Fibroblast of mammary gland (primary cell): ENCODE data around the gene EEF1AKMT2.
A peak's percentile ranks its signal among the peaks of the same experiment; 100 is the strongest.

Source experiments
- DNase-seq: peaks from one replicate; pipeline ENCODE4 v3.0.0-alpha.2; 2010; ENCODE audit warnings: low read depth
- H3K4me3 ChIP-seq: 2 replicates; pipeline ENCODE4 v1.5.1; 2011; ENCODE audit warnings: low read depth, mild to moderate bottlenecking, low read length, moderate library complexity; ENCODE audit not compliant: control insufficient read depth
- CTCF ChIP-seq: conservative IDR thresholded peaks from 2 replicates; pipeline ENCODE4 v1.5.1; 2011; ENCODE audit warnings: low read depth, low read length, inconsistent platforms; ENCODE audit not compliant: control insufficient read depth, insufficient read depth

EEF1AKMT2 gene

GRCh38 chr10:124722798-124723783 lies 68.6 kb downstream of the EEF1AKMT2 start:
- TF ChIP-seq CTCF, result no peak
- H3K4me3 ChIP-seq, result no peak overlapping the region
- no peak for DNase-seq

DNA sequence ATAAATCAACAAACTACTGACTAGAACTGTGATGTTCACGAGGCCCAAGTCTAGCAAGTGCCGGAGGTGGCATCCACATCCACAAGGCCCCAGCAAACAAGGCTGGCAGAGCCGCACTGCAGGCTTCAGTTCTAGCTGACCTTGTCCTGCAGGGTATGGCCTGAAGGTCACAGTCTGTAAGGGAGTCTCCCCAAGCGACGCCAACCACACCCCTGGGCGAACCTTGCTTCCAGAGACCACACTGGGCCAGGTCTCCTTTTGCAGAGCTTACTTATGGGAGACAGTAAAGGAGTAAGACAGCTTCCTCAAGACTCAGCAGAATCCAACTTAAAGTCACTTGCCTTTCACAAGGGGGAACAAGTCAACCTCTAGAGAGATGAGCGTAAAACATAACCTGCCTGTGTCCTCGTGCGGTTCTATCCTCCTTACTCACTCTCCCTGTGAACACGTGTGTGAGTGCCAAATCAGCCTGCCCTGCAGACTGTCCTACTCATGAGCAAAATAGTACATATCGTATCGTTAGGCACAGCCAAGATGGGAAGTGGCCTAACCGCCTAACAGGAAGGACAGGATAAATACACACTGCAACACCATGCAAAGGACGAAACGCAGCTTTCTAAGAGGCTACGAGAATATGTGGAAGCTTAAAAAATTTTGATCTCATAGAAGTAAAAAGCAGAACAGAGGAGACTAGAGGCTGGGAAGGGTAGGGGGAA lies 70.2 kb downstream of the EEF1AKMT2 start:
- TF ChIP-seq CTCF, result no peak
- peak; percentile 55 for DNase-seq
- H3K4me3 ChIP-seq, result no peak overlapping the region

GRCh38 chr10:124719213-124719851 lies 72.4 kb downstream of the EEF1AKMT2 start:
- DNase-seq, result peak; percentile 59
- TF ChIP-seq CTCF, result peak; percentile 27
- H3K4me3 ChIP-seq, result no peak overlapping the region

- no peak overlapping the region for H3K4me3 ChIP-seq
- no peak for DNase-seq
- no peak for TF ChIP-seq CTCF
These were observed 73.6 kb downstream of the EEF1AKMT2 start for GRCh38 chr10:124717911-124718741.

GRCh38 chr10:124717041-124717757 lies 74.5 kb downstream of the EEF1AKMT2 start:
- H3K4me3 ChIP-seq, result no peak overlapping the region
- no peak for TF ChIP-seq CTCF

More at GRCh38 chr10:124717041-124717757, 74.5 kb downstream of the EEF1AKMT2 start:
- no peak for DNase-seq
